ENCODE data around the gene MFSD1. TPM values are rescaled to one million over a fixed set of nuclear protein-coding genes. Genes with fewer than 3 reads are reported as not detected.

The MFSD1 gene
- total RNA-seq, 2 donors from 2014 or later, result 58.6 to 92.7 TPM

DNA sequence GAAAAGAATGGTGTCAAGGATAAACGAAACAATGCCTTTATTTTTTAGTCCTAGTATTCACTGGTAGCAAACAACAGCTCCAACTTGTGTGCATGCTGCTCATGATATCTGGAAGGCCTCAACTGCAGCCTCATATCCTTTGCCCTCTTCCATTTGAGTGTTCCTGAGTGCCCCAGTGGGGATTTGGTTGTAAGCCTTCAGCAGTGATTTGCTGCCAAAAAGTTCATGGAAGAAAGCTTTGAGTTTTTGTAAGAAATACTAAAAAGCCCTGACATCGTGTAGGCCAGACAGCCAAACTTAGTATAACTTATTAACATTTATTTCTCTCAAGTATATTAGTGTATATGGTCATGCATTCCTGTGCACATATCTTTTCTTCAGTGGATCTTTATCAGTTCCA is 30.0 kb downstream of the MFSD1 start:
- 85% methylated on average over 2 of the region's 2 CpGs for WGBS
- no peaks in the 10 kb centered on the region for H3K27me3 ChIP-seq (replicated peaks; ENCODE audit: insufficient read depth)
- no peaks in the 10 kb centered on the region for H3K4me1 ChIP-seq (replicated peaks)
- no peaks in the 10 kb centered on the region for H3K9me3 ChIP-seq
- intact Hi-C loops (cut with DNase I), result no loop called here
- H3K27ac ChIP-seq, result no peak overlapping the region
- TF ChIP-seq POLR2A (IDR thresholded peaks at IDR 0.05) (no peak), POLR2AphosphoS5 (IDR thresholded peaks at IDR 0.05) (no peak)
- TF ChIP-seq, protein P1, sequence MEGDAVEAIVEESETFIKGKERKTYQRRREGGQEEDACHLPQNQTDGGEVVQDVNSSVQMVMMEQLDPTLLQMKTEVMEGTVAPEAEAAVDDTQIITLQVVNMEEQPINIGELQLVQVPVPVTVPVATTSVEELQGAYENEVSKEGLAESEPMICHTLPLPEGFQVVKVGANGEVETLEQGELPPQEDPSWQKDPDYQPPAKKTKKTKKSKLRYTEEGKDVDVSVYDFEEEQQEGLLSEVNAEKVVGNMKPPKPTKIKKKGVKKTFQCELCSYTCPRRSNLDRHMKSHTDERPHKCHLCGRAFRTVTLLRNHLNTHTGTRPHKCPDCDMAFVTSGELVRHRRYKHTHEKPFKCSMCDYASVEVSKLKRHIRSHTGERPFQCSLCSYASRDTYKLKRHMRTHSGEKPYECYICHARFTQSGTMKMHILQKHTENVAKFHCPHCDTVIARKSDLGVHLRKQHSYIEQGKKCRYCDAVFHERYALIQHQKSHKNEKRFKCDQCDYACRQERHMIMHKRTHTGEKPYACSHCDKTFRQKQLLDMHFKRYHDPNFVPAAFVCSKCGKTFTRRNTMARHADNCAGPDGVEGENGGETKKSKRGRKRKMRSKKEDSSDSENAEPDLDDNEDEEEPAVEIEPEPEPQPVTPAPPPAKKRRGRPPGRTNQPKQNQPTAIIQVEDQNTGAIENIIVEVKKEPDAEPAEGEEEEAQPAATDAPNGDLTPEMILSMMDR (IDR thresholded peaks at IDR 0.05), result no peak
- no peak overlapping the region for H3K4me3 ChIP-seq
- DNase-seq (ENCODE audit: low spot score), result no peak
- H3K36me3 ChIP-seq, result no peaks in the 10 kb centered on the region

DNA sequence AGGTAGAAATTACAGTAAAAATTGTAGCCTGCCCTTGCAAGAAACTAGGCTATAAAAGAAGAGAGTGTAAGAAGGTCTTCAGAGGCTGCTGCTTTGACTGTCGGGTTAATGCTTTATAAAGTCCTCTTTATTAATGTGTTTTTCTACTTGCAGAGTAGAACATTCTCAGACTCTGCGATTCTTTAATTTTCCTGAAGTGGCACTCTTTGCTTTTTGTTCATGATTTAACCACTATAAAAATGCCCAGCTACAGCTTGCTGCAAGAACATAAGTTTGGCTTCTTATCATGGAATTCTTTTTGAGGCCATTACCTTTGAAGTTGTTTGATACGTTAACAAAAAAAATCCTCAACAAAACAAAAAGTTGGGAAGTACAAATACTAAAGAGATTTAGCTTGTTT is 33.8 kb downstream of the MFSD1 start:
- no peak for DNase-seq (ENCODE audit: low spot score)
- TF ChIP-seq, protein P1 (IDR thresholded peaks at IDR 0.05), result no peak
- TF ChIP-seq POLR2A (IDR thresholded peaks at IDR 0.05) (no peak), POLR2AphosphoS5 (IDR thresholded peaks at IDR 0.05) (no peak)
- no peaks in the 10 kb centered on the region for H3K4me1 ChIP-seq (replicated peaks)
- H3K4me3 ChIP-seq, result no peak overlapping the region
- 26% methylated on average over 3 of the region's 3 CpGs for WGBS
- no peaks in the 10 kb centered on the region for H3K36me3 ChIP-seq
- intact Hi-C loops (cut with DNase I), result no loop called here
- H3K27ac ChIP-seq, result no peak overlapping the region
- no peaks in the 10 kb centered on the region for H3K27me3 ChIP-seq (replicated peaks; ENCODE audit: insufficient read depth)
- H3K9me3 ChIP-seq, result no peaks in the 10 kb centered on the region

DNA sequence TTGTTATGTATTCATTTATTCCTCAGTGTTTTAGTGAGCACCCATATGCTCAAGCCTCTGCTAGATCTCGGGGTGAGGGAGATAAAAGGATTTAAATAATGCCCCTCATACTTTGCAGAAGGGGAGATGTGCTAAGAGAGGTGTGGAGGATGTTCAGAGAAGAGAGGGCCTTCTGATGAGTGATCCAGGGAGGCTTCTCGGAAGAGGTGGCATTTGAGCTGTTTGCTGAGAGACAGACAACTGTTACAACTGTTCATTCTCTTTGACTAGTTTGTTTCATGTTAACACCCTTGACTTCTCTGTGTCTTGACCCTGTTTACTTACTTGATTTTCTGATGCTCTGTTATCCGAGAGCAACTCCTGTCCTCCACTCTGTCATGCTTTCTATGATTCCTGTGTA is 34.5 kb downstream of the MFSD1 start:
- Histone ChIP-seq H3K4me3 (no peak overlapping the region), H3K9me3 (no peaks in the 10 kb centered on the region), H3K36me3 (no peaks in the 10 kb centered on the region), H3K27ac (no peak overlapping the region), H3K4me1 (replicated peaks) (no peaks in the 10 kb centered on the region), H3K27me3 (replicated peaks; ENCODE audit: insufficient read depth) (no peaks in the 10 kb centered on the region)
- intact Hi-C loops (cut with DNase I), result no loop called here
- no peak for DNase-seq (ENCODE audit: low spot score)
- TF ChIP-seq POLR2A (IDR thresholded peaks at IDR 0.05), result no peak
- TF ChIP-seq, protein P1 (IDR thresholded peaks at IDR 0.05), result no peak
- no peak for TF ChIP-seq POLR2AphosphoS5 (IDR thresholded peaks at IDR 0.05)
- 81% methylated on average over 3 of the region's 3 CpGs for WGBS

DNA sequence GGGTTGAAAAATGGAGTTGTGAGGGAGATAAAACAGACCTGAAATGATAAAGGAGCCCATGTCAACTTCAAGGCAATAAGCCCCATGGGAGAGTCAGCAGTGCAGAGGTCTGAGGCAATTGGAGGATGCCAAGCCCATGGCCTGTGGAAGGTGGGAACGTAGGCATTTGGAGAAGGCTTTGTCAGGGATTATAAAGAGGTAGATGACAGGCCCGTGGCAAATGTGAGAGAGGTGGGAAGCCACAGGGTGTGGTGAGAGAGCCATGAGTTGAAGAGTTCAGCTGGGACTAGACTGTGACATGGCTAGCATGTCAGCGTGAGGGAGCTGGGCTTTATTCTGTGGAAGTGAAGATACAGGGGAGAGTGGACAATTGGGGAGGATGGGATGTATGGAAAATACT is 35.4 kb downstream of the MFSD1 start:
- Histone ChIP-seq H3K9me3 (no peaks in the 10 kb centered on the region), H3K36me3 (no peaks in the 10 kb centered on the region), H3K27ac (no peak overlapping the region), H3K4me3 (no peak overlapping the region), H3K27me3 (replicated peaks; ENCODE audit: insufficient read depth) (no peaks in the 10 kb centered on the region), H3K4me1 (replicated peaks) (no peaks in the 10 kb centered on the region)
- TF ChIP-seq POLR2A (IDR thresholded peaks at IDR 0.05) (no peak), POLR2AphosphoS5 (IDR thresholded peaks at IDR 0.05) (no peak)
- TF ChIP-seq, protein P1 (IDR thresholded peaks at IDR 0.05), result no peak
- DNase-seq (ENCODE audit: low spot score), result no peak
- WGBS, result 80% methylated on average over 3 of the region's 3 CpGs
- intact Hi-C loops (cut with DNase I), result no loop called here

DNA sequence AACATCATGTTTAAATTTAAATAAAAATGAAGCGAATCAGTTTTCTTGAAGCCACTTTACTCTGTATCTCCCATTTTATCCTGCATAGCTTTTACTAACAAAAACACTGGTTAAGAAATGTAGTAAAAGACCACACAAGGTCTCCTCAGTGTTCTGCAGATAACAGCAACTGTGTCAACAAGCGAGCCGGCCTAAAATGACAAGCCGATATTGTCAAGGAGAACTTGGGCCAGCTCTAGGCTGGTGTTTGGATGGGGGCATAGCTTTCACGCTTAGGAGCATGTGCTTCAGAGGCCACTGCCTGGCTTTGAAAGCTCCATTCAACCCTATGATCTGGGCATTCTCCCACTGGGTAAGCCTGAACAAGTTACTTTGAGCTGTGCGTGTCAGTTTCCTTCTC is 38.1 kb downstream of the MFSD1 start:
- no peak for DNase-seq (ENCODE audit: low spot score)
- no peak overlapping the region for H3K4me3 ChIP-seq
- H3K27ac ChIP-seq, result no peak overlapping the region
- no peaks in the 10 kb centered on the region for H3K4me1 ChIP-seq (replicated peaks)
- no peaks in the 10 kb centered on the region for H3K9me3 ChIP-seq
- no peaks in the 10 kb centered on the region for H3K36me3 ChIP-seq
- WGBS, result 81% methylated on average over 6 of the region's 6 CpGs
- H3K27me3 ChIP-seq (replicated peaks; ENCODE audit: insufficient read depth), result no peaks in the 10 kb centered on the region
- intact Hi-C loops (cut with DNase I), result loop anchor here (10.0 kb wide), 1 partner anchor 1165 kb away; no protein-coding TSS in a partner anchor
- TF ChIP-seq, protein P1 (IDR thresholded peaks at IDR 0.05), result no peak
- TF ChIP-seq POLR2A (IDR thresholded peaks at IDR 0.05) (no peak), POLR2AphosphoS5 (IDR thresholded peaks at IDR 0.05) (no peak)
